Measurements from ENCODE around the gene TMEM255B. TPM values are rescaled to one million over a fixed set of nuclear protein-coding genes. Genes with fewer than 3 reads are reported as not detected.

TMEM255B gene
- total RNA-seq, 4 donors from 2014 or later: 2.0 to 4.8 (median 3.4) TPM

DNA sequence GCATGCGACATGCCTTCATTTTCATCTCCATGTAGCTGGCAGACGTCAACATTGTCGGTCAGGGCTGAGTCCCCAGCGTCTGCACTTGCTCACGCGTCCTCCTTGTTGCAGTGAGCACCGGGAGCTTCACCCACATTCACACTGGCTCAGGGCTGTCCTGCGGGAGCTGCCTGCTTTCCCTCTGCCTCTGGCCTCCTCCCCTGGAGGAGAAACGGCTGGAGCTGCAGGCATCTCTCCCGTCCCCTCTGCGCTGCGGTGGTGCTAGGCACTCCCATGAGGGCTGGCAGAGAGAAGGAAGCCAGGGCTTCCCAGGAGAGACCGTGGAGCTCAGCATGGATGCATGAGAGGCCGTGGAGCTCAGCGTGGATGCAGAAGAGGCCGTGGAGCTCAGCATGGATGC is 18.4 kb upstream of the TMEM255B start:
- H3K4me3 ChIP-seq (ENCODE audit: low read depth, poor library complexity, severe bottlenecking): no peak overlapping the region
- TF ChIP-seq, protein P1, sequence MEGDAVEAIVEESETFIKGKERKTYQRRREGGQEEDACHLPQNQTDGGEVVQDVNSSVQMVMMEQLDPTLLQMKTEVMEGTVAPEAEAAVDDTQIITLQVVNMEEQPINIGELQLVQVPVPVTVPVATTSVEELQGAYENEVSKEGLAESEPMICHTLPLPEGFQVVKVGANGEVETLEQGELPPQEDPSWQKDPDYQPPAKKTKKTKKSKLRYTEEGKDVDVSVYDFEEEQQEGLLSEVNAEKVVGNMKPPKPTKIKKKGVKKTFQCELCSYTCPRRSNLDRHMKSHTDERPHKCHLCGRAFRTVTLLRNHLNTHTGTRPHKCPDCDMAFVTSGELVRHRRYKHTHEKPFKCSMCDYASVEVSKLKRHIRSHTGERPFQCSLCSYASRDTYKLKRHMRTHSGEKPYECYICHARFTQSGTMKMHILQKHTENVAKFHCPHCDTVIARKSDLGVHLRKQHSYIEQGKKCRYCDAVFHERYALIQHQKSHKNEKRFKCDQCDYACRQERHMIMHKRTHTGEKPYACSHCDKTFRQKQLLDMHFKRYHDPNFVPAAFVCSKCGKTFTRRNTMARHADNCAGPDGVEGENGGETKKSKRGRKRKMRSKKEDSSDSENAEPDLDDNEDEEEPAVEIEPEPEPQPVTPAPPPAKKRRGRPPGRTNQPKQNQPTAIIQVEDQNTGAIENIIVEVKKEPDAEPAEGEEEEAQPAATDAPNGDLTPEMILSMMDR (IDR thresholded peaks at IDR 0.05): no peak
- no peak for TF ChIP-seq POLR2A (IDR thresholded peaks at IDR 0.05)
- 83 to 90% methylated on average over 16 of the region's 16 CpGs for WGBS, 2 donors
- no peak for DNase-seq (ENCODE audit: low spot score in 2 of 2)
- intact Hi-C loops (cut with DNase I; ENCODE audit: low total_unique reads): no loop called here

DNA sequence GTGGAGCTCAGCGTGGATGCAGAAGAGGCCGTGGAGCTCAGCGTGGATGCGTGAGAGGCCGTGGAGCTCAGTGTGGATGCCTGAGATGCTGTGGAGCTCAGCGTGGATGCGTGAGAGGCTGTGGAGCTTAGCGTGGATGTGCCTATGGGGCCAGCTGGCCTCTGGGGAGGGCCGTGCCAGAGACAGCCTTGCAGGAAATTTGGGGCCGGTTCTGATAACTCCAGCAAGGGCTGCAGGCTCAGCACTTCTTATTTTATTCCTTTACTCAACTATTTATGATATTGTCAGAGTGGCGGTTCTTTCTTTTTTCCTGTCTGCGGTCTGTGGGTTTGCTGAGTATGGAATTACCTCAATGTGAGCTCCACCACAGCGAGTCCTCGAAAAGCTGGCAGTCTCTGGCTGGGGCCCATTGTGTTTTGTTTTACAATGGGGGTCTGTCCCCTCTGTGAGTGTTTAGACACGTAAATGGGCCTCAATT is 17.8 kb upstream of the TMEM255B start:
- H3K4me3 ChIP-seq (ENCODE audit: low read depth, poor library complexity, severe bottlenecking): no peak overlapping the region
- intact Hi-C loops (cut with DNase I; ENCODE audit: low total_unique reads): no loop called here
- WGBS, 2 donors: 72 to 79% methylated on average over 15 of the region's 15 CpGs
- no peak for DNase-seq (ENCODE audit: low spot score in 2 of 2)
- TF ChIP-seq, protein P1 (IDR thresholded peaks at IDR 0.05): no peak
- no peak for TF ChIP-seq POLR2A (IDR thresholded peaks at IDR 0.05)

DNA sequence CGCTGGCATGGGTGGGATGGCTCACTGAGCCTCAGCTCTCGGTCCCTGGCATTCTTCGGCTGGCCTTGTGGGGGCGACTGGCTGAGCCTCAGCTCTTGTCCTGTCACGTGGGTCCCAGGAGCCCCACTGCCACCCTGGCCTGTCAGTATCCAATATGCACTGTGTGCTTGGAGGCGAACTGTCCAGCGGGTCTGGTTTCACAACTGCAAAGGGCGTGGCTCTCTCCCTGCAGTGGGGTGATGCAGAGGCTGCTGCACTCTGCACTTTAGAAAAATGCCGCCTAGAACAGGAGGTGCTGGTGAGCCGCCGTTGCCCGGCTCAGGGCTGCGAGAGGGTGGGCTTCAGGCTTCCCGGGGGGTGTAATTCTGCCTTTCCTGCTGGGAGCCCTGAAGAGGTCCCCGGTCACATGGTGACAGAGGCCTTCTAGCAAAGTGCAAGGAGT is 17.0 kb upstream of the TMEM255B start:
- 19 to 25% methylated on average over 14 to 15 of the region's 15 CpGs for WGBS, 2 donors
- intact Hi-C loops (cut with DNase I; ENCODE audit: low total_unique reads): no loop called here
- no peak for TF ChIP-seq POLR2A (IDR thresholded peaks at IDR 0.05)
- TF ChIP-seq, protein P1 (IDR thresholded peaks at IDR 0.05): no peak
- peak in 1 of 2 donors; percentile 56 for DNase-seq (ENCODE audit: low spot score in 2 of 2)
- H3K4me3 ChIP-seq (ENCODE audit: low read depth, poor library complexity, severe bottlenecking): no peak overlapping the region

DNA sequence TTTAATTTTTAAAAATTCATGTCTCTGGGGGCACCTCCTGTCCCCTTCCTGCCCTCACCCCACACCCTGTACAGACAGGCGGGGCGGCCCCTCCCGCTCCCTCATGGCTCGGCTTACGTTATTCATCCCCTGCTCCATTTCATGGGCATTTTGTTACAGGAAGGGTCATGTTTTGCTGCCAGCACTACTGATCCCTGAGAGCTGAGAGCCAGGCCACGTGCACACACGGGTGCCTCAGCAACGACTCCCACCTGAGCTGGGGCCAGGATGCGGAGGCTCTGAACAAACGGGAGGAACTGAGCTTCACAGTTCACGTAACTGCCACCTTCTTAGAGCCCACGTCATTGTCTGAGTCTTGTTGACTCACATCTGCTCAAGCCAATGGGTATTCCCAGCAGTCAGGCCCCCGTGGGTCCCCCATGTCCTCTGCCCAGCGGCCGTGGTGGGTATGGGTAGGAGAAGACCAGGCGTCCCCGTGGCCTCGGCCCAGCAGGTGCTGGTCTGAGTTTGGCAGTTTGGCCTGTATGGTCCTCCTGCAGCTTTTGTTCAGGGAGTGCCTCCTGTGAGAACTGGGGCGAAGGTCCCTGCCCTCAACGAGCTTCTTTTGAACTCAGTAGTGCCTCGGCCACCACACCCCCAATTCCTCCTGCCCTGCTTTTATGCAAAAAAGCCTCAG is 16.4 kb upstream of the TMEM255B start:
- intact Hi-C loops (cut with DNase I; ENCODE audit: low total_unique reads): no loop called here
- no peak for DNase-seq (ENCODE audit: low spot score in 2 of 2)
- no peak for TF ChIP-seq POLR2A (IDR thresholded peaks at IDR 0.05)
- TF ChIP-seq, protein P1 (IDR thresholded peaks at IDR 0.05): no peak
- H3K4me3 ChIP-seq (ENCODE audit: low read depth, poor library complexity, severe bottlenecking): no peak overlapping the region
- WGBS, 2 donors: 69 to 71% methylated on average over 21 of the region's 21 CpGs

DNA sequence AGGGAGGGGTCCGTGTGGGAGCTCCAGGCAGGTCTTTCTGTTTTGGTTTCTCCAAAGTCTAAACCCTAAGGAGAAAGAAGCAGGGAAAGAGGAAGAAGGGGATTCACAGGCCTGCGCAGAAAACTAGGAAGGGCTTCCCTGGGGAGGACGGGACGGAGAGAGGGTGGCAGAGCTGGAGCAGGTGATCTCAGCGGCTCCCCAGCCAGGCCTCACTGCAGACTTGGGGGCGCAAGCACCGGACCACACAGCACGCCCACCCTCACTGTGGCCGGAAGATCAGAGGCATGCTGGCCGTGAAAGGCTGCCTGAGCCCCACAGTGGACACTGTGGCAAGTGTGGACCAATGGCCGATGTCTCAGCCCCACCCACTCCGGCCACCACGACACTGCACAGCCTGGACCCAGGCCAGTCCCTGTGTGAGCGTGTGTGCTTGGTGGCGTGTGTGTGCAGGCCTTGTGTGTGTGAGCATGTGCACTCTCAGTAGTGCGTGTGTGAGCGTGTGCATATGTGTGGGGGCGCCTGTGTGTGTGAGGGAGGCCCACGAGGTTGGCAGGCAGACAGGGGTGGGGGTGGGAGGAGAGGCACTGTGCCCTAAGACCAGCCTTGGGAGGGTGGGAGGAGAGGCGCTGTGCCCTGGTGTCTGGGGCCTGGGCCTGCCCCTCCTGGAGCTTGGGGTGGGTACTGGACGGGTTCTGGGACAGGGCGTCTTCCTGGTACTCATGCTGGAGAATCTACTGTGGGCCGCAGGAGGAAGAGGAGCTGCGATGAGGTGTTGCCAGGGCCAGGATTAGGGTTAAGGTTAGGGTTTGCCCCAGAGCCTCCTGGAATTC is 15.4 kb upstream of the TMEM255B start:
- 85 to 88% methylated on average over 19 to 21 of the region's 24 CpGs for WGBS, 2 donors

More for the DNA sequence above, 15.4 kb upstream of the TMEM255B start:
- TF ChIP-seq, protein P1 (IDR thresholded peaks at IDR 0.05): no peak
- no peak for TF ChIP-seq POLR2A (IDR thresholded peaks at IDR 0.05)
- intact Hi-C loops (cut with DNase I; ENCODE audit: low total_unique reads): no loop called here
- H3K4me3 ChIP-seq (ENCODE audit: low read depth, poor library complexity, severe bottlenecking): no peak overlapping the region
- no peak for DNase-seq (ENCODE audit: low spot score in 2 of 2)
